HG03060 (cell line): ENCODE results near the gene NTNG2.
"Not testable (repeated sequence)": the region's sequence is repeated elsewhere in the genome, so short reads cannot be mapped to it uniquely, and the experiment has no call there.

Experiments used
- ATAC-seq: cut with Tn5 transposase; IDR thresholded peaks from one replicate; pipeline ENCODE4 v1.9.1; 2021; ENCODE audit warnings: low read depth, moderate number of reproducible peaks; ENCODE audit not compliant: unreplicated experiment

Gene NTNG2

DNA sequence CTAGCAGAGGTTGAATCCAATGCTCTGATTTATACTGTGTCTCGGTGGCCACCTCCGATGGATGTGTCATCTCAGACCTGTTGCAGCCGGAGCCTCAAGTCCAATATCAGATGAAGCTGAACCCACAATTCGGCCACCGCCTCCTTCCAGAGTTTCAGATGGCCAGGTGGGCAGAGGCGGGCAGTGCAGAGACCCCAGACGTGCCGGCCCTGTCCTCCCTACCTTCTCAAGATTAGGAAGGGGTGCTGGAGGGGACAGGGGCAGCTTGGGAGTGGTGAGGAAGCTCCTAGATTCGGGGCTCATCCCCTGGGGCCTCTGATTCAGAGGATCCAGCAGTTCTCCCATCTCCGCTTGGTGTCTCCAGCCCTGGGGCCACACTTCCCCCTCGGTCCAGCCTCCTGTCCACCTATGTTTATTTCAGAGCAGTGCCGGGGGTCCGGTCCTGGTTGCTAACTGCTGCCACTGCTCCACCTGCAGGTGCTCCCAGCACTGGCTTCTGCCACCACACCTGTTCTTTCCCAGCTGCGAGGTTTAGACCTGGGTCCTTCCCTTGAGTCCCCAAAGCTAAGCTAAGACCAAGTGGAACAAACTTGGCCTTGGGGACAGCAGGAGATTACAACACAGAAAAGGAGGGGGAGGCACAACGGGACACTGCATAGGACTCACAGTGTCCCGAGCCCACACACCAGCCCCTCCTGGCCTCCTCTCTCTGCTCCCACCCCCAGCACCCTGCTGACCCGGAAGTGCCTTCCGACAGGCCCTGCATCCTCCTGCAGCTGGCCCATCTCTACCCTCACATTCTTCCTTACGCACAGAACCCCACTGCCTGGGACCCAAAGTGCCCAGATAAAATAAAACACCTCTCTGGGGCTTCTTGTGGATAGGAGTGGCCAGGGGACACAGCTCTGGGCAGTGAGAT, 81.6 kb downstream of the NTNG2 start:
- ATAC-seq: no peak

DNA sequence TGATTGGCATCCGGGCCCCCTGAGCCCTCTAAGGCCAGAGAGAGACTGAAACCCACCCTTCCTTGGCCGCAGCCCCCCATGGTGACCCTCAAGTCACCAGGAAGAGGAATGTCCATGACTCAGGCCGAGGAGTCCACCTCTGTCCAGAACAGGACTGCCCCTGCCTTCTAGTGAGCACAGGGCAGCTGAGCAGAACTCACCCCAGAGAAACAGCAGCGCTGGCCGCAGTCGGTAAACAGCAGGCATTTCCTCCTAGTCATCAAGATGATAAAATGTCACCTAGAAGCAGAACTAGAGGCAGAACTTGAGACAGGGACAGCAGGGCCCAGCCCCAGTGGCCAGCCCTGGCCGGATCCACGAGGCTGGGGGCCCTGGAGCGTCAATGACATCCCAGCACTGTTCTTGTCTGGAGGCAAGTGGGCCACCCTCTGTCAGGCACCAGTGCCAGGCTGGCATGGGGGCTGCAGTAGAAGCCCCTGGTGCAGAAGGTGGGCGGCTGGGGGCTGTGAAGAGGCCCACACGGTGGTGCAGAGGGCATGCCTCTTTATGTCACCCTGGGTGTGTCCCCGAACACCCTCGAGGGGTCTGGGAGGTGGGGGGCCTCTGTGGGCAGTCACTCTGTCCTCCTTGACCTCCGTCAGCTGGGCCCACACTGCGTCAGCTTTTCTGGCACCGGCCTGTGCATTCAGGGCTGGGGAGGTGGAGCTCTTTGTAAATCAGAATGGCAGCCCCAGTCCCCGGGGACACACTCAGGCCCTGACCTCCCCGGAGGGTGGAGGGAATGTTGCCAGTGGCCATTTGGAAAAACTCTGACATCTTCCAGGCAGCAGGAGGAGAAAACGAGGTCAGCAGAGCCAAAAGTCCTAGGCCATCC, 83.0 kb downstream of the NTNG2 start:
- ATAC-seq: no peak

DNA sequence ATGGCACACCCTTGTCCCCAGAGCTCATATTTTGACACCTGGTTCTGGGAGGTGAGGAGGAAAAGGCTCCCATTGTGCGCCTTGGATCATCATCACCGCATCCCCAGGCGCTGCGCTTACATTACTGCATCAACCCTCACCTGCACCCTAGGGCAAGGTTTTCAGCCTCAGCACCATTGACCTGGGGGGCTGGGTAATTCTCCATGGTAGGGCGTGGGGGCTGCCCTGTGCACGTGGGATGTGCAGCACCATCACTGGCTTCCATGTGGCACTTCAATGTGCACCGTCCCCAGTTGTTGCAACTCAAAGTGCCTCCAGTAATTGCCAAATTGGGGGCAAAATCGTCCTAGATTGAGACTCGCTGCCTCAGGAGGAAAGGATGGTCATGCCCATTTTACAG, 83.6 kb downstream of the NTNG2 start:
- no peak for ATAC-seq

DNA sequence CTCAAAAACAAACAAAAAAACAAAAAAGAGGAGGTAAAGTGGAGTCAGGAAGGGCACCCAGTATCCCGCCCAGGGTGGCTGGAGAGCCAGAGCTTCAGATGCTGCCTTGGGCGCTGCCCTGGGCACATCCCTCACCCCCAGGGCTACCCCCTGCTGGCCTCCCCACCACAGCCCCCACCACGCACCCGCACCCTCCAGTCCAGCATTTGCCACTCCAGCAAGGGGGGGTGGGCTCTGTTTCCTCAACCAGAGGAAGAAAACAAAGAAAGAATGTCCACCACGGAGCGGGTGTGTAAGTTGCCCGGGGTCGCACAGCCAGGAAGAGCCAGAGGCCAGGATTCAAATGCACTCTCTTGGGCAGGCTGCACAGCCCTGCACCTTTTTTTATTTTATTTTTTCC, 86.1 kb downstream of the NTNG2 start:
- no peak for ATAC-seq

DNA sequence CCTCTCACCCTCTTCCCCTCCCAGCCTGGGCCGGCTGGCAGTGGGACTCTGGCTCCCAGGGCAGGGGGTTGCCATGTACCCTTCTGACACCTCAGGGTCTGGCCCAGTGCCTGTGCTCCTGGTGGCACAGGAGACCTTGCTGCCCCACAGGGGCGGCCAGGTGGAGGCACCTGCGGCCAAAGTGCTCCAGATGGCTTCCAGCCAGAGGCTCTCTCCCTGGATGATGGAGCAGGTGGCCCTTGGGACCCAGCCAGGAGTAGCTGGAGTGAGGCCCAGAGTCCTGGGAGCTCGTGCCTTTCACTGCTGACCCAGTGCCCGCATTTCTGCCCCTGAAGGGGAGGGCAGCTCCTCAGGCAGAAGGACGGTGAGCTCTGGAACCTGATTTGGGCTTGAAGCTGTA, 87.3 kb downstream of the NTNG2 start:
- ATAC-seq: no peak

DNA sequence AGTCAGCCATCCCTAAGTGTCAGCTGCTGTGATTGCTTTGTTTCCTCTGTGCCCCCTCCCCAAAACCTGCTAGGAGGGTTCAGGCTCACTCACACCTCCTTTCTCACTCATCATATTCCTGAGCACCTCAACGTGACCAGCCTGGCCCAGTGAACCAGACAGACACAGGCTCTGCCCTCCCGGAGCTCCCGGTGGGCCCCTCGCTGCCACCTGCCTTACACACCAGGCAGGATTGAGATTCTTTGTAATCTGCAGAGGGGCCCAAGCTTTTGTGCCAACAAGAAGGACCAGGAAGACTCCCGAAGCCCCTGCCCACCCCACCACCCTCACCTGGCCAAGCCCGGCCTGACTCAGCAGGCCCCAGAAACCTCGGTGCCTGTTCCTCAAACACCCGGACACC, 87.8 kb downstream of the NTNG2 start:
- ATAC-seq: no peak

DNA sequence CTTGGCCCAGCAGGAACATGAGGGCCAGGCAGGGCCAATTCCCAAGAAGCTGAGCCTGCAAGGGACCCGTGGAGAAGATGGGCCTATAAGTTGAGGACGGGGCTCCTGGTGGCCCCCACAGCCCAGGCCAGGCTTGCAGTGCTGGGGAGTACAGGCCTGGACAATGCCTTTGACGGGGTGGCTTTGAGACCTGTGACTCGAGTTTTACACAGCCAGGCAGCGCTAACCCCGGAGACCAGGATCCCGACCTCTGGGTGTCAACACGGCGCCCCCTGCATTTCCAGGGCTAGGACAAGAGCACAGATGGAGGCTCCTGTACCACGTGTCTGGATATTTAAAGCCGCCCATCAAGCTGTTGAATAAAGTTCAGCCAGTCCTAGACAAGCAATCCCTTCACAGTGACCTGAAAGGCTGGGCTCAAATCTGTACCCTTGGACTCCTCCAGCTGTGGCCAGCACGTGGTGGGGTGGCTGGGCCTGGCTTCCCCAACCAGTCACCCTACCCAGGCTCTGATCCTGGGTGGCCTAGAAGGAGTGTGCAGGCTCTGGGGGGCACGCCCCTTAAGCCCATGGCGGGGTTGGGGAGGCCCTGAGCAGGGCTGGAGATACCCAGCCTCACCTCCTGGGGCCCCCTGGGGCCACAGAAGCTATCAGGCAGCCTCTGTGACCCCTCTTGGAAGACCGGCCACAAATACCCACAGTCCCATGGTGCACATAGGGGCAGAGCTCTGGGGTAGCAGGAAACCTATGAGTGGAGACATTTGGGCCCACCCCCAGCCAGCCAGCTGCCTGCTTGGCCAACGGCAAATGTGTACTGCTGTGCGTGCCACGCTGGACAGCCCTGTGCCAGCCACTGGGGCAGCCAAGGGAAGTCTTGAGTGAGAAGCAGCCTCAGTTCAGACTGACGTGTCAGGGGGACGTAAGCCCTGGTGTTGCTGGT, 88.7 kb downstream of the NTNG2 start:
- no peak for ATAC-seq

DNA sequence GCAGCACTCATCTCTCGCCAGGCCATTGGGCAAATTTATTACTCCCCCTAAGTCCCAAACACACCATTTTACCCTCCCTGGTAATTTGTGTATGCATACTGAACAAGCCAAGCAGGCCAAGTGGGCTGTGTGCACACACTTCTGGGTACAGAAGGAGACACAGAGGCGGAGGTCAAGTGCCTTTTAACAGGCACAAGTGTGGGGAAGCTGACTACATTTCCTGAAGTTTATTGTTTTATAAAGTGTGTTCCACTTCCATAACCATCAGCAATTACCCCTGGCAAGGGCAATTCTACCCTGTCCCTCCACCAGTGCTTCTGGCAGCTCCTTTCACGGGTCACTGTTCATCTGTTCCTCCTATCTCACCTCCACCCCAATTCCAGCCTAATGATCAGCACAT, 99.0 kb downstream of the NTNG2 start:
- ATAC-seq: no peak

DNA sequence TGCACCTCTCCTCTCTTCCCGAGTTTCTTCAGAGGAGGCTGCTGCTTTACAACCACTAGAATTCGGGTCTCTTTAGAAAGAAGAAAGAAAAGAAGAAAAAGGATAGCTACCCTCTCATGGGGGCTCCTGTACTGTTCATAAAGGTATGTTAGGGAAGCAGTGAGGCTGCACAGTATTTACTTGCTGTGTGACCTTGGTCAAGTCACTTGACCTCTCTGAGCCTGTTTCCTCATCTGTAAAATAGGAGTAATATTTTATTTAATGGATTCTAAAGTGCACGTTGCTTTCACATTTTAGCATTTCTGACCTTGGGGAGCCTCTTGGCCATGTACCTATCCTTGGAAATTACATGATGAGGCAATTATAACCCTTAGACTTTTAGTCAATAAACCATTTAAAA, 104.2 kb downstream of the NTNG2 start:
- ATAC-seq: no peak

DNA sequence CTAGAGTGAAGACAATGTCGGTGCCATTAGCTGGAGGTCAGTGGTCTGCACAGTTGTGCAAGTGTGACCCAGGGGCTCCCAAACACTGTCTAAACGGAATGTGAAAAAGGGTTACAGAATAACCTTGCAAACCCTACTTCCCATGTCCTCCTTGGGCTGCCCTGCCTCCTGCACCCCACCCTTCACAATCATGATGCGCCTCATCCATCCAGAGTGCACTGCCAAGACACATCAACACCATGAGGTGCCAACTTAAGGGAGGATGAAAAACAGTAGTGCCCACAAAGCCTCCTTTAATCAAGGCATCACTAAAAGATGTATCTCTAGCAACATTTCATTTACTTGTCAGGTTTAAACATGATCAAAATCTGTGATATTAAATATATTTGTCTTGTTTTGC, 105.8 kb downstream of the NTNG2 start:
- ATAC-seq: no peak

DNA sequence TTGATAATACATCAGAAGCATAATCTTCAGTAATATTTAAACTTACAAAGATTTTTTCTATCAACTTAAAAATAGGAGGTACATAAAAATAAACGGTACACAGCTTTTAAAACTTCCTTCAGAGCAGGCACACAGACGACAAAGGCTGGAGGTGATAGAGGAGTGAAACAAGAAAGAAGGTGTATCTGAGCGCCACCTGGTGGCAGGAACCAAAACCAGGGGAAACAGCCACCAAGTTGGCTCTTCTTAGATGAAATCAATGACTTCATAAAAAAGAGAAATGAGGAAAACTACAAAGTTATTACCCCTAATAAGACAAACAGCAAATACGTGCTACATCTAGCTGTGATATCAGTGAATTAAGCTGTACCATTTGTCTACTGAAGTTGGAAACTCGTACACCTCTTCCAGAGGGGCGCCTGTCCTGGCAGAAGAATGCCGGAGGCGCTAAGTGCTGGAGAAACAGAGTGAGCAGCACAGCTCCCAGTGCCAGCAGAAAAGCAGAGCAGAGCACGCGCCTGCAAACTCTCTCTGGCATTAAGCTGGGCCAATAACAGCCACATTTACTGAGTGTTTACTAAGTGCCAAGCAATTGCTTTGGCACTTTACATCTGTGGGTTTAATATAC, 107.0 kb downstream of the NTNG2 start:
- no peak for ATAC-seq

DNA sequence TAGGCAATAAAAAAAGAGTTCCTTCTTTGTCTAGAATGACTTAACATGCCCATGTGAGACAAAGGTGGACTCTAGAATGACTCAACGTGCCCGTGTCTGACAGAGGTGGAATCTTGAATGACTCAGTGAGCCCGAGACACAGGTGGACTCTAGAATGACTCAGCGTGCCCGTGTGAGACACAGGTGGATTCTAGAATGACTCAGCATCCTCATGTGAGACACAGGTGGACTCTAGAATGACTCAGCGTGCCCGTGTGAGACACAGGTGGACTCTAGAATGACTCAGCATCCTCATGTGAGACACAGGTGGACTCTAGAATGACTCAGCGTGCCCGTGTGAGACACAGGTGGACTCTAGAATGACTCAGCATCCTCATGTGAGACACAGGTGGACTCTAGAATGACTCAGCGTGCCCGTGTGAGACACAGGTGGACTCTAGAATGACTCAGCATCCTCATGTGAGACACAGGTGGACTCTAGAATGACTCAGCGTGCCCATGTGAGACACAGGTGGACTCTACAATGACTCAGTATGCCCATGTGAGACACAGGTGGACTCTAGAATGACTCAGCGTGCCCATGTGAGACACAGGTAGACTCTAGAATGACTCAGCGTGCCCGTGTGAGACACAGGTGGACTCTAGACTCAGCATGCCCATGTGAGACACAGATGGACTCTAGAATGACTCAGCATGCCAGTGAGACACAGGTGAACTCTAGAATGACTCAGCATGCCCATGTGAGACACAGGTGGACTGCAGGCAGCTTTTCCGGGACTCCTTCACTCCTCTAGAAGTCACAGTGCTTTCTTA, 108.1 kb downstream of the NTNG2 start:
- ATAC-seq: not testable (repeated sequence)

DNA sequence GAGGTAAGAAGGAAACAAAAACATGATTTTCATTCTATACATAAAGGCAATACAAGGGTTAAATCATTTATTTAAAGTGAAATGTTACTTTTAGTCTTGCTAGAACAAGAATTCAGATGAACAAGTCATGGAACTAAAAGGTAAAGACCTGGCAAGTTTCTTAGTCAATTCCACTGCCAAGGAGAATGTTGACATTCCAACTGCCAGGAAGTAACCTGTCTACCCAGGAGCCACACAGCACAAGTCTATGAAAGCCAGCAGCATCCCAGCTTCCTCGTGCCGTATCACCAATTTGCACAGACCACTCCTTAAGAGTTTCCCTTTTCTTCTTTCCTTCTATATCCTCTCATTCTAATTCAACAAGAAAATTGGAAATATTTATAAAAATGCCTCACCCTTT, 113.0 kb downstream of the NTNG2 start:
- ATAC-seq: no peak

DNA sequence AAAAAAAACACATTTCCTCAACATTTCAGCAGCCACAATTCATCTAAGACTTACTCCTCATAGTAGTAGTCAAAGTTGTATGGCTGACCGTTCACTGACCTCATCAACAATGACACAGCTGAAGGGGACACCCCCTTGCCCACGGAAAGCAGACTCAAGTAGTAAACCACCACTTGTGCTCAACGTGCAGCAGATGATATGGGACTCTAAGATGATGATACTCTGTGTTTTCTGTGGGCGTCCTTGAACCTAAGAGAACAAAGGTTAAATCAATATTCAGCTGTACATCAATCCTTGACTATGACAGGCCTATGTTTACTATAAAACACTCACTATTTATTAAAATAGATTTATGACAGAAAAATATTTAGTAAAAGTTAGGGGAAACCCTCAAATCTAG, 121.3 kb downstream of the NTNG2 start:
- no peak for ATAC-seq

DNA sequence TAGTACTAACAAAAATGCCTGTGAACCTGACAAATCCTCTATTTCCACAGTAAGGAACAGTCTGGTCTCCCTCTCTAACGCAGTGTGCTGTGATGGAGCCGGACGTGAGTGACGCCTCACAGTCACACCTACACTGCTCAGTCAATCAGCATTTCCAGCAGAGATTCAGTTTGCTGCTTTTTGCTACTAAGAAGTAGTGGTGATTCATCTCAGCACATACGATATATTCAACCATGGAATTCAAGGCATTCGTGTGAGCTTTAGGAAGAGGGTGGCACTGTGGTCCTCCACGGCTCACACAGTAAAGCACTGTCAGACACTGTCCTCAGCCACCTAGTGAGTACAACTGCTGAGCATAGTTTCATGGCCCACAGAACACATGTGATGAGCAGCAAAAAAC, 122.0 kb downstream of the NTNG2 start:
- ATAC-seq: no peak

DNA sequence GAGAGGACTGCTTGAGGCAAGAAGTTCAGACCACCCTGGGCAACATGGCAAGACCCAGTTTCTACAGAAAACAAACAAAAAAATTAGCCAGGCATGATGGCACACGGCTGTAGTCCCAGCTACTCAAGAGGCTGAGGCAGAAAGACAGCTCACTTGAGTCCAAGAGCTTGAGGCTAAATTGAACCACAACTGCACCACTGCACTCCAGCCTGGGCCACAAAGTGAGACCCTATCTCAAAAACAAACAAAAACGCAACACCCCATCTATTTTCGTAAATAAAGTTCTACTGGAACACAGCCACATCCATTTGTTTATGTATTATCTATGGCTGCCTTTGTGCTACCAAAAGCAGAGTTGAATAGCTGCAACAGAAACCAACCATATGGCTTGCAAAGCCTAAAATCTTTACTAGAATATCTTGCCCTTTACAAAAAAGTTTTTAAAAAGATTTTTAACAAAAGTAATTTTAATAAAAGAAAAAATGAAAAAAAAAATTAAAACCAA, 125.5 kb downstream of the NTNG2 start:
- ATAC-seq: no peak

DNA sequence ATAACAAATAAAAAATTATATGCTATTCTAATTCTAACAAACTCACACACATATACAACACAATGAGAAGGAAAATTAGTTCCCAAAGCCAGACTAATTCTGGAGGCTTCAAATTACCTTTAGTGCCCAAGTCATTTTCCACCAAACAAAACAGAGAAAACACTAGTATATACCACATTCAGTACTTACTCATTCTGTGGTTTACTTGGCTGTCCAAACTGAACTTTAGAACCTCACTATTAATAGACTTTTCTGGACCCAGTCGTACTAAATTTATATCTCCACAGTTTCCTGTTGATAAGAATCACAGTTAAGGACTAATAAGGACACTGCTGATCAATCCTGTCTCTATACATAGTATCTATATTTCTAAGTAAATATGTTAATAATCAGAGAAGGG, 126.5 kb downstream of the NTNG2 start:
- ATAC-seq: no peak

DNA sequence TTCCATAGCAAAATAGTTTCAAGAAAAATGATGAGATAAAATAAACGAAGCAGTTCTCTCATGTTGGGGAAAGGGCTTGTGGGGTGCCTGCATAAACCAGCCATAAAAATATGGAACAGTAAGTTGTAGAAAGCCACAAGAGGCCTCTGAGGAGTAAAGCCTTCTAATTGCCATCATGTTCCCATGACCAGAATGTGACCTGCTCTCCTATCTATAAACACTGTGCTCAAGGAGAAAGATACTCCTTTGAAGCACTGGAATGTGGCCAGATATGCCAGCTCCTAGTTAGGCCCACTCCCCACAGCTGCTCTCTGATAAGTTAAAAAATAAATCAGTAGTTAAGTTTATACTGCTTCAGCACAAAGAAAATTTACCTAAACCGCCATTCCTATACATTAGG, 127.1 kb downstream of the NTNG2 start:
- no peak for ATAC-seq

DNA sequence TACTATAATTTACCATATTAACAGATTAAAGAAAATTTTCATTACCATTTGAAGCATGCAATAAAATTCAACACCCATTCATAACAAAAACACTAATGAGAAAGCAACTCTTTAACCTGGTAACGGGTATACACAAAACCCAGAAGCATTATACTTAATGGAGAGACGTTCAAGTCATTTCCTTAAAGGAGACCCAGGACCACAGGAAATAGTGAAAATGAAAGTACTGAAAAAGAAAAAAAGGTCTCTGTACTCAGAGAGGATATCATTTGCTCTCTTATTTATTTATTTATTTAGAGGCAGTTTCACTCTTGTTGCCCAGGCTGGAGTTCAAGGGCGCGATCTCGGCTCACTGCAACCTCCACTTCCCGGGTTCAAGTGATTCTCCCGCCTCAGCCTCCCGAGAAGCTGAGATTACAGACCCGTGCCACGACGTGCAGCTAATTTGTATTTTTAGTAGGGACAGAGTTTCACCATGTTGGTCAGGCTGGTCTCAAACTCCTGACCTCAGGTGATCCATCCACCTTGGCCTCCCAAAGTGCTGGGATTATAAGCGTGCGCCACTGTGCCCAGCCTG, 131.4 kb downstream of the NTNG2 start:
- ATAC-seq: no peak
